K562 (cell line): ENCODE measurements around the gene SLC26A11. TPM values are rescaled to one million over a fixed set of nuclear protein-coding genes. Genes with fewer than 3 reads are reported as not detected.
"Not testable (repeated sequence)": the region's sequence is repeated elsewhere in the genome, so short reads cannot be mapped to it uniquely, and the experiment has no call there.

Experiments used
- ATAC-seq: fragments of 200-7000 bp; cut with Tn5 transposase; 3 replicates; pipeline ENCODE4 v1.9.1; 2020; ENCODE audit warnings: moderate library complexity
- BruUV-seq: library from RNA; stranded (reverse); fragments of 400-500 nt; replicated peaks from 2 replicates; lab custom pipeline; 2021; lab: Mats Ljungman, UMichigan
- CTCF ChIA-PET: fragments of 300-600 bp; formaldehyde crosslinking; extraction: SDS; loops from one replicate; lab custom pipeline; 2021; ENCODE audit warnings: low intra/inter-chr PET ratio; lab: Yijun Ruan, JAX
- POLR2A ChIA-PET: fragments of 300-600, 350-650 bp; sonication (Branson Sonifier 250); formaldehyde crosslinking; extraction: SDS; loops from one replicate; lab custom pipeline; 2021; ENCODE audit warnings: antibody characterized with exemption, inconsistent platforms; lab: Yijun Ruan, JAX
- DNase-seq, 4 experiments: peaks; one replicate each; pipeline versions ENCODE4 v3.0.0 to v3.0.0-alpha.2; 2011 to 2018; ENCODE audit warnings: low spot score in 3 of 4, mixed read lengths in 3 of 4; ENCODE audit errors: extremely low read depth in 1 of 4
- FAIRE-seq: peaks from 2 replicates; lab custom pipeline; 2011; peaks lifted over from hg19 to GRCh38; lab: Jason Lieb, UNC
- H2AFZ ChIP-seq: 2 replicates; pipeline ENCODE4 v1.6.0; 2011; ENCODE audit warnings: low read depth, low read length, control low read depth, inconsistent platforms
- H3K27ac ChIP-seq: fragments of 200-600 bp; 3 replicates; pipeline ENCODE4 v1.8.0; 2011; ENCODE audit warnings: low read depth, mild to moderate bottlenecking, control low read depth, inconsistent platforms, low read length, moderate library complexity, mixed read lengths; ENCODE audit errors: extremely low read depth
- H3K27me3 ChIP-seq, 2 experiments: fragments of 300-600 bp in 1 of 2; 2 replicates in 1 of 2; 3 replicates in 1 of 2; pipeline versions ENCODE4 v1.6.0 to v1.8.0; 2011; ENCODE audit warnings: inconsistent platforms in 2 of 2, low read length in 2 of 2, mild to moderate bottlenecking in 1 of 2, mixed read lengths in 1 of 2, moderate library complexity in 1 of 2; ENCODE audit not compliant: control insufficient read depth in 2 of 2, insufficient read depth in 2 of 2
- H3K36me3 ChIP-seq: fragments of 300-600 bp; 3 replicates; pipeline ENCODE4 v1.8.0; 2011; ENCODE audit warnings: mild to moderate bottlenecking, low read length, inconsistent platforms; ENCODE audit not compliant: control insufficient read depth, insufficient read depth
- H3K4me1 ChIP-seq, 2 experiments: fragments of 200-600 bp in 1 of 2; replicated peaks in 1 of 2; 2 replicates in 1 of 2; 3 replicates in 1 of 2; pipeline versions ENCODE4 v1.5.1 to v1.8.0; 2011; ENCODE audit warnings: inconsistent platforms in 2 of 2, low read length in 2 of 2, mild to moderate bottlenecking in 1 of 2, mixed read lengths in 1 of 2, moderate library complexity in 1 of 2; ENCODE audit not compliant: control insufficient read depth in 2 of 2, insufficient read depth in 2 of 2
- H3K4me2 ChIP-seq: 2 replicates; pipeline ENCODE4 v1.6.1; 2011; ENCODE audit warnings: low read length, control low read depth, inconsistent platforms, mixed read lengths; ENCODE audit not compliant: insufficient read depth
- H3K4me3 ChIP-seq: fragments of 200-600 bp; sonication (generic), shearing (Covaris generic); 2 replicates; pipeline ENCODE4 v1.5.1; 2016; ENCODE audit warnings: control low read depth, inconsistent platforms
- H3K79me2 ChIP-seq: fragments of 200-600 bp; 3 replicates; pipeline ENCODE4 v1.8.0; 2011; ENCODE audit warnings: low read length, inconsistent platforms; ENCODE audit not compliant: control insufficient read depth, insufficient read depth
- H3K9ac ChIP-seq, 2 experiments: 2 replicates each; pipeline versions ENCODE4 v1.6.0 to v1.6.1; 2011; ENCODE audit warnings: low read depth in 2 of 2, low read length in 2 of 2, control low read depth in 1 of 2, inconsistent platforms in 1 of 2, mild to moderate bottlenecking in 1 of 2, mixed read lengths in 1 of 2; ENCODE audit not compliant: insufficient read depth in 1 of 2
- H3K9me1 ChIP-seq: one replicate; pipeline ENCODE4 v1.6.0; 2011; ENCODE audit warnings: inconsistent platforms, mild to moderate bottlenecking, low read length, moderate library complexity; ENCODE audit not compliant: control insufficient read depth, insufficient read depth
- H3K9me3 ChIP-seq: replicated peaks from 2 replicates; pipeline ENCODE4 v1.5.1; 2011; ENCODE audit warnings: low read depth, low read length, inconsistent platforms; ENCODE audit not compliant: control insufficient read depth, insufficient read depth
- H4K20me1 ChIP-seq: replicated peaks from 2 replicates; pipeline ENCODE4 v1.6.1; 2011; ENCODE audit warnings: low read length, inconsistent platforms, mixed read lengths; ENCODE audit not compliant: control insufficient read depth, insufficient read depth
- NFIC ChIP-seq: fragments of 450-650 bp; IDR thresholded peaks from 2 replicates; pipeline ENCODE4 v1.6.1; 2017; ENCODE audit warnings: mild to moderate bottlenecking, inconsistent platforms
- NFIX ChIP-seq: fragments of 250-450 bp; sonication (Bioruptor Pico); IDR thresholded peaks from 2 replicates; pipeline ENCODE4 v1.4.0; 2020; ENCODE audit warnings: low read depth, mild to moderate bottlenecking, moderate library complexity
- OTX1 ChIP-seq: fragments of 450-650 bp; formaldehyde crosslinking; IDR thresholded peaks from 2 replicates; pipeline ENCODE4 v1.4.0; 2022; ENCODE audit warnings: mild to moderate bottlenecking
- RBFOX2 ChIP-seq: fragments of 200-400 bp; formaldehyde crosslinking; IDR thresholded peaks from 2 replicates; pipeline ENCODE4 v1.6.1; 2017; ENCODE audit warnings: low read depth, mild to moderate bottlenecking, low read length, moderate library complexity
- WGBS: fragments of 100-300 bp; shearing (Covaris generic); methylation state at CpG from one replicate; pipeline ENCODE4 v1.1.6; 2016; ENCODE audit warnings: low coverage, mixed read lengths; ENCODE audit not compliant: insufficient coverage; ENCODE audit errors: missing lambda C conversion rate; 5-methylcytosine and 5-hydroxymethylcytosine counted together
- in situ Hi-C: fragments of 300-500 bp; cut with MboI; formaldehyde crosslinking; loops from 4 replicates; pipeline ENCODE4 v1.15.0; 2018; ENCODE audit warnings: inconsistent platforms, mixed read lengths
- intact Hi-C: fragments of 100-400 bp; cut with micrococcal nuclease; formaldehyde crosslinking; loops from 2 replicates; pipeline ENCODE4 v1.14.2; 2022
- polyA plus RNA-seq, 8 experiments: library from polyadenylated mRNA; depleted of rRNA in 4 of 8; stranded (reverse) in 5 of 8; unstranded in 3 of 8; fragments of >200 nt; fragmentation: Nextera tagmentation in 2 of 8; fragmentation: Illumina TruSeq in 1 of 8; extraction: Ambion mirVana in 2 of 8; extraction: Trizol in 1 of 8; gene quantifications; 2 replicates each; pipeline versions ENCODE4 v1.2.1 to v1.2.3, GENCODE V29; 2011 to 2014; ENCODE audit warnings: inconsistent platforms in 1 of 8, missing spikeins in 1 of 8
- total RNA-seq, 7 experiments: library from RNA; depleted of rRNA in 6 of 7; stranded (reverse); fragments of >200 nt in 6 of 7; fragmentation: Illumina TruSeq in 2 of 7; extraction: Trizol in 2 of 7; gene quantifications; 2 replicates each; pipeline versions ENCODE4 v1.2.1 to v1.2.3, GENCODE V29; 2011 to 2021; ENCODE audit warnings: low replicate concordance in 1 of 7

Gene SLC26A11
- total and polyA plus RNA-seq, 9 of the 15 experiments (the other 6 are each of a cell fraction or from before 2014, with no cell fraction given): 0.06 to 3.1 (median 1.2) TPM; not detected in 1

DNA sequence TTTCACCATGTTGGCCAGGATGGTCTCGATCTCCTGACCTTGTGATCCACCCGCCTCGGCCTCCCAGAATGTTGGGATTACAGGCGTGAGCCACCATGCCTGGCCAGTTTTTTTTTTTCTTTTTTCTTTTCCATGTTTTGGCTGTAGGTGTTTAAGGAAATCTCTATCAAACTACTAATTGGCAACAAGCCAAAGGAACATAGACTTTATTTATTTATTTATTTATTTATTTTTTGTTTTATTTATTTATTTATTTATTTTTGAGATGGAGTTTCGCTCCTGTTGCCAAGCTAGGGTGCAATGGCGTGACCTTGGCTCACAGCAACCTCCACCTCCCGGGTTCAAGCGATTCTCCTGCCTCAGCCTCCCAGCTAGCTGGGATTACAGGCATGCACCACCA is 55.6 kb downstream of the SLC26A11 start:
- H3K27me3 ChIP-seq, intact Hi-C loops, BruUV-seq, H3K4me2 ChIP-seq, ATAC-seq, FAIRE-seq, H3K9me1 ChIP-seq, H3K9ac ChIP-seq, H2AFZ ChIP-seq, H3K27ac ChIP-seq, DNase-seq, H3K4me3 ChIP-seq, CTCF ChIA-PET, in situ Hi-C loops, H3K79me2 ChIP-seq, H4K20me1 ChIP-seq, H3K36me3 ChIP-seq, H3K9me3 ChIP-seq: not testable (repeated sequence)
- peak; percentile 87 for TF ChIP-seq NFIX (CRISPR knock-in tag)
- TF ChIP-seq NFIC: peak; percentile 96
- 100% methylated on average over 4 of the region's 8 CpGs for WGBS
- peaks cover 0 to 18% of the 10 kb centered on the region in 2 experiments; a peak in 2 of 5 replicates for H3K4me1 ChIP-seq
- POLR2A ChIA-PET: interaction anchor here (0.6 kb wide), 1 partner anchor 484 kb away, joined by 3 read pairs; no protein-coding TSS in a partner anchor

DNA sequence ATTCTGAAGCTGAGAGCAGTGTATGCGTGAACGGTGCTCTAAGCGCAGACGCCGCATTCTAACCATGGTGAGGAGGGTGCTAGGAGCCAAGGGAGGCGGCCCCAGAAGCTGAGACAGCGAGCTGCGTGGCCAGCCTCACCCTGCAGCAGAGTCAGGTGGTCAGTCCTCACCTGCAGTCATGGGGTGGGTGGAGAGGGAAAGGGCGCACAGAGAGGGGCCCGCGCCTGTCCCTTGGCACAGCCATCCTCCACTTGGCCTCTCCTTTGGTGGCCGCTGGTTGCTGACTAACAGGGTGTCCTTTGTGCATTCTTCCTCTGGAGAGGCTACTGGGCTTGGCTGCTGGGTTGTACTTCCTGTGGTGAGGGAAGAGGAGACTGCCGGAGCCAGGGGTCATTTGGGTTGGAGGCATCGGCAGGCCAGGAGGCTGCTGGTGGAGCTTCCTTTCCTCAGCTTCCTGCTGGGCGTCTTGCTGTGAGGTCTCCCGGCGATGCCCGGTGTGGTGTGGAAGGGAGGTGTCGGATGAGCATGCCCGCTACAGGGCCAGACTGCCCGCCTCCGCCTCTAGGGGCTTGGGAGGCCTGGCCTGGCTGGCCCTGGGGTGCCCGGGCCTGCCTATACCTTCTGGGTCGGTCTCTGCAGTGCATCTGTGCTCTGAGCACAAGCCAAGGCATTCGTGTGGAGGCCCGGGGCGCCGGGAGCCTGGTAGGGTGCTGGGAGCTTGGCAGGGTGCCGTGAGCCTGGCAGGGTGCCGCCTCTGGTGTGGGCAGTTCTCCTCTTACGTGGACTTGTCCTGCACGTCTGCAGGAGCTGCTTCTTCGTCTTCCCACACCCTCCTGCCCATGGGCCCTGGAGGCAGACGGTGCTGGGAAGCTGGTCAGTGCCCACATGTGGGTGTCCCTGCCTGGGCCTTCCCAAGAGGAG is 57.8 kb downstream of the SLC26A11 start:
- WGBS: 86% methylated on average over 27 of the region's 34 CpGs

More for the DNA sequence above, 57.8 kb downstream of the SLC26A11 start:
- Histone ChIP-seq H3K4me3 (no peak overlapping the region), H3K27ac (no peak overlapping the region), H3K4me2 (no peak overlapping the region), H3K9me3 (no peaks in the 10 kb centered on the region), H3K9ac (peak overlapping the region in 1 of 2 experiments; percentile 36; a peak in 1 of 4 replicates), H3K79me2 (no peaks in the 10 kb centered on the region; the same call in 2 of the 3 replicates), H3K27me3 (no peaks in the 10 kb centered on the region), H3K9me1 (no peaks in the 10 kb centered on the region), H4K20me1 (no peaks in the 10 kb centered on the region), H3K4me1 (peaks cover 0 to 15% of the 10 kb centered on the region in 2 experiments; a peak in 2 of 5 replicates), H2AFZ (no peak overlapping the region), H3K36me3 (peaks cover 12% of the 10 kb centered on the region; the same call in 2 of the 3 replicates)
- POLR2A ChIA-PET: interaction anchor here (0.6 to 1.7 kb wide), 6 partner anchors 9 to 1627 kb away, joined by 3 to 4 read pairs (median 3); no protein-coding TSS in a partner anchor
- FAIRE-seq (no peak), ATAC-seq (no peak), DNase-seq (no peak)
- in situ Hi-C loops: no loop called here
- intact Hi-C loops: no loop called here
- CTCF ChIA-PET: no interaction called here
- TF ChIP-seq OTX1: no peak
- peak; percentile 21; the same call in 1 of the 2 replicates for TF ChIP-seq RBFOX2
- BruUV-seq: no TSS peak
